ENCODE results near the gene NR5A1. TPM values are rescaled to one million over a fixed set of nuclear protein-coding genes. Genes with fewer than 3 reads are reported as not detected.

The NR5A1 gene
- total and polyA plus RNA-seq, 2 donors = not detected

- 88% methylated on average over 8 of the region's 8 CpGs for WGBS
- Histone ChIP-seq H3K27ac (ENCODE audit: low read depth) (no peak overlapping the region), H3K4me1 (ENCODE audit: insufficient read depth) (no peaks in the 10 kb centered on the region), H3K36me3 (ENCODE audit: insufficient read depth) (no peaks in the 10 kb centered on the region), H3K4me3 (ENCODE audit: low read depth, low read length) (no peak overlapping the region)
- no peak for DNase-seq (ENCODE audit: extremely low spot score)
These were observed 18.5 kb downstream of the NR5A1 start for GRCh38 chr9:124488641-124489210.

- Histone ChIP-seq H3K36me3 (ENCODE audit: insufficient read depth) (no peaks in the 10 kb centered on the region), H3K4me1 (ENCODE audit: insufficient read depth) (no peaks in the 10 kb centered on the region), H3K4me3 (ENCODE audit: low read depth, low read length) (no peak overlapping the region), H3K27ac (ENCODE audit: low read depth) (no peak overlapping the region)
- DNase-seq (ENCODE audit: extremely low spot score) = no peak
- 32% methylated on average over 40 of the region's 40 CpGs for WGBS
These were observed 19.7 kb downstream of the NR5A1 start for GRCh38 chr9:124487260-124488182.

GRCh38 chr9:124486778-124487259, 20.4 kb downstream of the NR5A1 start:
- no peak overlapping the region for H3K4me3 ChIP-seq (ENCODE audit: low read depth, low read length)
- H3K36me3 ChIP-seq (ENCODE audit: insufficient read depth) = no peaks in the 10 kb centered on the region
- H3K4me1 ChIP-seq (ENCODE audit: insufficient read depth) = no peaks in the 10 kb centered on the region
- H3K27ac ChIP-seq (ENCODE audit: low read depth) = no peak overlapping the region
- 52% methylated on average over 17 of the region's 17 CpGs for WGBS
- DNase-seq (ENCODE audit: extremely low spot score) = no peak

- H3K4me3 ChIP-seq (ENCODE audit: low read depth, low read length) = no peak overlapping the region
- DNase-seq (ENCODE audit: extremely low spot score) = no peak
- WGBS = 50% methylated on average over 15 of the region's 15 CpGs
These were observed 21.3 kb downstream of the NR5A1 start for GRCh38 chr9:124485936-124486335.

GRCh38 chr9:124485201-124485600, 22.0 kb downstream of the NR5A1 start:
- Histone ChIP-seq H3K27ac (ENCODE audit: low read depth) (no peak overlapping the region), H3K36me3 (ENCODE audit: insufficient read depth) (no peaks in the 10 kb centered on the region), H3K4me1 (ENCODE audit: insufficient read depth) (no peaks in the 10 kb centered on the region), H3K4me3 (ENCODE audit: low read depth, low read length) (no peak overlapping the region)
- WGBS = 59% methylated on average over 13 of the region's 13 CpGs
- DNase-seq (ENCODE audit: extremely low spot score) = no peak

More at GRCh38 chr9:124485936-124486335, 21.3 kb downstream of the NR5A1 start:
- Histone ChIP-seq H3K4me1 (ENCODE audit: insufficient read depth) (no peaks in the 10 kb centered on the region), H3K36me3 (ENCODE audit: insufficient read depth) (no peaks in the 10 kb centered on the region), H3K27ac (ENCODE audit: low read depth) (no peak overlapping the region)

GRCh38 chr9:124483481-124483880, 23.7 kb downstream of the NR5A1 start:
- Histone ChIP-seq H3K4me3 (ENCODE audit: low read depth, low read length) (no peak overlapping the region), H3K4me1 (ENCODE audit: insufficient read depth) (no peaks in the 10 kb centered on the region), H3K36me3 (ENCODE audit: insufficient read depth) (no peaks in the 10 kb centered on the region), H3K27ac (ENCODE audit: low read depth) (no peak overlapping the region)
- 95% methylated on average over 9 of the region's 9 CpGs for WGBS
- no peak for DNase-seq (ENCODE audit: extremely low spot score)

GRCh38 chr9:124482431-124483031, 24.7 kb downstream of the NR5A1 start:
- Histone ChIP-seq H3K4me3 (ENCODE audit: low read depth, low read length) (no peak overlapping the region), H3K36me3 (ENCODE audit: insufficient read depth) (no peaks in the 10 kb centered on the region), H3K27ac (ENCODE audit: low read depth) (no peak overlapping the region), H3K4me1 (ENCODE audit: insufficient read depth) (no peaks in the 10 kb centered on the region)
- no peak for DNase-seq (ENCODE audit: extremely low spot score)
- 30% methylated on average over 26 of the region's 26 CpGs for WGBS

- 63% methylated on average over 17 of the region's 17 CpGs for WGBS
- Histone ChIP-seq H3K36me3 (ENCODE audit: insufficient read depth) (no peaks in the 10 kb centered on the region), H3K27ac (ENCODE audit: low read depth) (no peak overlapping the region), H3K4me3 (ENCODE audit: low read depth, low read length) (no peak overlapping the region), H3K4me1 (ENCODE audit: insufficient read depth) (no peaks in the 10 kb centered on the region)
- DNase-seq (ENCODE audit: extremely low spot score) = no peak
These were observed 26.1 kb downstream of the NR5A1 start for GRCh38 chr9:124481115-124481514.

- H3K27ac ChIP-seq (ENCODE audit: low read depth) = no peak overlapping the region
- H3K4me3 ChIP-seq (ENCODE audit: low read depth, low read length) = no peak overlapping the region
- H3K4me1 ChIP-seq (ENCODE audit: insufficient read depth) = no peaks in the 10 kb centered on the region
- H3K36me3 ChIP-seq (ENCODE audit: insufficient read depth) = no peaks in the 10 kb centered on the region
- no peak for DNase-seq (ENCODE audit: extremely low spot score)
- WGBS = 16% methylated on average over 7 of the region's 7 CpGs
These were observed 26.6 kb downstream of the NR5A1 start for GRCh38 chr9:124480621-124480981.

GRCh38 chr9:124479947-124480620, 27.1 kb downstream of the NR5A1 start:
- no peak for DNase-seq (ENCODE audit: extremely low spot score)
- H3K4me1 ChIP-seq (ENCODE audit: insufficient read depth) = no peaks in the 10 kb centered on the region
- no peak overlapping the region for H3K27ac ChIP-seq (ENCODE audit: low read depth)
- no peaks in the 10 kb centered on the region for H3K36me3 ChIP-seq (ENCODE audit: insufficient read depth)
- H3K4me3 ChIP-seq (ENCODE audit: low read depth, low read length) = no peak overlapping the region
- WGBS = 67% methylated on average over 6 of the region's 6 CpGs

- H3K4me3 ChIP-seq (ENCODE audit: low read depth, low read length) = no peak overlapping the region
- DNase-seq (ENCODE audit: extremely low spot score) = no peak
- WGBS = 87% methylated on average over 16 of the region's 16 CpGs
- no peaks in the 10 kb centered on the region for H3K36me3 ChIP-seq (ENCODE audit: insufficient read depth)
- H3K4me1 ChIP-seq (ENCODE audit: insufficient read depth) = no peaks in the 10 kb centered on the region
- no peak overlapping the region for H3K27ac ChIP-seq (ENCODE audit: low read depth)
These were observed 27.8 kb downstream of the NR5A1 start for GRCh38 chr9:124479371-124479770.

GRCh38 chr9:124478354-124478753, 28.8 kb downstream of the NR5A1 start:
- no peak overlapping the region for H3K4me3 ChIP-seq (ENCODE audit: low read depth, low read length)
- H3K27ac ChIP-seq (ENCODE audit: low read depth) = no peak overlapping the region
- H3K4me1 ChIP-seq (ENCODE audit: insufficient read depth) = no peaks in the 10 kb centered on the region
- no peaks in the 10 kb centered on the region for H3K36me3 ChIP-seq (ENCODE audit: insufficient read depth)
- DNase-seq (ENCODE audit: extremely low spot score) = no peak
- WGBS = 38% methylated on average over 12 of the region's 12 CpGs

- H3K4me3 ChIP-seq (ENCODE audit: low read depth, low read length) = peak overlapping the region; percentile 19
- no peak for DNase-seq (ENCODE audit: extremely low spot score)
- H3K36me3 ChIP-seq (ENCODE audit: insufficient read depth) = no peaks in the 10 kb centered on the region
- WGBS = 5% methylated on average over 53 of the region's 53 CpGs
- no peak overlapping the region for H3K27ac ChIP-seq (ENCODE audit: low read depth)
- H3K4me1 ChIP-seq (ENCODE audit: insufficient read depth) = no peaks in the 10 kb centered on the region
These were observed 29.4 kb downstream of the NR5A1 start for GRCh38 chr9:124477648-124478285.

Measured in urinary bladder (tissue), 4 donors.